HEK293 (cell line): ENCODE measurements around the gene SYT4.
A peak's percentile ranks its signal among the peaks of the same experiment; 100 is the strongest.

ENCODE experiments used
- CTCF ChIA-PET: fragments of 350-600 bp; formaldehyde crosslinking; extraction: SDS; loops from one replicate; lab custom pipeline; 2021; ENCODE audit warnings: antibody characterized with exemption; lab: Yijun Ruan, JAX
- POLR2A ChIA-PET: fragments of 300-600 bp; formaldehyde crosslinking; extraction: SDS; loops from one replicate; lab custom pipeline; 2020; ENCODE audit warnings: antibody characterized with exemption, inconsistent platforms; lab: Yijun Ruan, JAX
- H3K27ac ChIP-seq: fragments of 200-500 bp; sonication (Bioruptor generic); 2 replicates; pipeline ENCODE4 v1.5.1; 2014; ENCODE audit warnings: low read depth, low read length, control low read depth, inconsistent platforms; ENCODE audit errors: extremely low read depth
- H3K36me3 ChIP-seq, 2 experiments: fragments of 200-500 bp in 1 of 2; sonication (Bioruptor generic) in 1 of 2; 1 replicate in 1 of 2; 2 replicates in 1 of 2; pipeline ENCODE4 v1.5.1; 2014 to 2017; ENCODE audit warnings: inconsistent platforms in 2 of 2, low read length in 2 of 2; ENCODE audit not compliant: control insufficient read depth in 2 of 2, insufficient read depth in 1 of 2
- H3K4me1 ChIP-seq: fragments of 200-500 bp; sonication (Bioruptor generic); 2 replicates; pipeline ENCODE4 v1.5.1; 2014; ENCODE audit warnings: mild to moderate bottlenecking, low read length, inconsistent platforms; ENCODE audit not compliant: control insufficient read depth, insufficient read depth
- H3K4me3 ChIP-seq: 2 replicates; pipeline ENCODE4 v1.5.1; 2011; ENCODE audit warnings: low read depth, mild to moderate bottlenecking, control low read depth, low read length, moderate library complexity
- H3K9me3 ChIP-seq: fragments of 200-500 bp; sonication (Bioruptor generic); 2 replicates; pipeline ENCODE4 v1.5.1; 2014; ENCODE audit warnings: low read depth, low read length, inconsistent platforms; ENCODE audit not compliant: control insufficient read depth, insufficient read depth
- MEIS1 ChIP-seq: sonication (generic); formaldehyde crosslinking; IDR thresholded peaks from 2 replicates; pipeline ENCODE4 v1.8.1; 2022; ENCODE audit warnings: missing genetic modification reagents, mild to moderate bottlenecking, borderline replicate concordance
- MYNN ChIP-seq: fragments of 450-650 bp; formaldehyde crosslinking; IDR thresholded peaks from 2 replicates; pipeline ENCODE4 v1.5.1; 2016; ENCODE audit warnings: missing biosample characterization, missing genetic modification characterization, borderline replicate concordance
- OVOL3 ChIP-seq: fragments of 450-650 bp; formaldehyde crosslinking; IDR thresholded peaks from 2 replicates; pipeline ENCODE4 v1.5.1; 2016; ENCODE audit warnings: missing biosample characterization, missing genetic modification characterization
- PATZ1 ChIP-seq: fragments of 450-650 bp; formaldehyde crosslinking; IDR thresholded peaks from 2 replicates; pipeline ENCODE4 v1.5.1; 2016; ENCODE audit warnings: missing biosample characterization, missing genetic modification characterization
- RBAK ChIP-seq: fragments of 450-650 bp; formaldehyde crosslinking; IDR thresholded peaks from 2 replicates; pipeline ENCODE4 v1.5.1; 2016; ENCODE audit warnings: missing biosample characterization, missing genetic modification characterization
- SCRT1 ChIP-seq: fragments of 450-650 bp; formaldehyde crosslinking; IDR thresholded peaks from 2 replicates; pipeline ENCODE4 v1.5.1; 2016; ENCODE audit warnings: missing biosample characterization, missing genetic modification characterization, borderline replicate concordance
- SP3 ChIP-seq: fragments of 450-650 bp; formaldehyde crosslinking; IDR thresholded peaks from 2 replicates; pipeline ENCODE4 v1.5.1; 2016; ENCODE audit warnings: missing biosample characterization, missing genetic modification characterization
- ZBTB20 ChIP-seq: fragments of 450-650 bp; formaldehyde crosslinking; IDR thresholded peaks from 2 replicates; pipeline ENCODE4 v1.5.1; 2016; ENCODE audit warnings: missing biosample characterization, missing genetic modification characterization
- ZBTB44 ChIP-seq: fragments of 450-650 bp; IDR thresholded peaks from 2 replicates; pipeline ENCODE4 v1.5.1; 2018; ENCODE audit warnings: missing biosample characterization, mild to moderate bottlenecking, missing genetic modification characterization
- ZBTB6 ChIP-seq: fragments of 450-650 bp; formaldehyde crosslinking; IDR thresholded peaks from 2 replicates; pipeline ENCODE4 v1.5.1; 2017; ENCODE audit warnings: missing biosample characterization, missing genetic modification characterization
- ZBTB8A ChIP-seq: fragments of 450-650 bp; formaldehyde crosslinking; IDR thresholded peaks from 2 replicates; pipeline ENCODE4 v1.5.1; 2016; ENCODE audit warnings: missing biosample characterization, missing genetic modification characterization
- ZFHX2 ChIP-seq: fragments of 450-650 bp; formaldehyde crosslinking; conservative IDR thresholded peaks from 2 replicates; pipeline ENCODE4 v1.5.1; 2016; ENCODE audit warnings: missing biosample characterization, missing genetic modification characterization
- ZNF16 ChIP-seq: fragments of 450-650 bp; formaldehyde crosslinking; IDR thresholded peaks from 2 replicates; pipeline ENCODE4 v1.5.1; 2016; ENCODE audit warnings: low read depth, missing biosample characterization, missing genetic modification characterization
- ZNF23 ChIP-seq: fragments of 450-650 bp; formaldehyde crosslinking; IDR thresholded peaks from 2 replicates; pipeline ENCODE4 v1.5.1; 2016; ENCODE audit warnings: missing biosample characterization, missing genetic modification characterization, borderline replicate concordance
- ZNF280D ChIP-seq: fragments of 450-650 bp; formaldehyde crosslinking; IDR thresholded peaks from 2 replicates; pipeline ENCODE4 v1.5.1; 2016; ENCODE audit warnings: missing biosample characterization, missing genetic modification characterization
- ZNF292 ChIP-seq: fragments of 450-650 bp; formaldehyde crosslinking; IDR thresholded peaks from 2 replicates; pipeline ENCODE4 v1.5.1; 2016; ENCODE audit warnings: low read depth, missing biosample characterization, missing genetic modification characterization, borderline replicate concordance
- ZNF341 ChIP-seq: fragments of 450-650 bp; formaldehyde crosslinking; IDR thresholded peaks from 2 replicates; pipeline ENCODE4; 2016; ENCODE audit warnings: low read depth, missing biosample characterization, missing genetic modification characterization
- ZNF354C ChIP-seq: fragments of 450-650 bp; formaldehyde crosslinking; IDR thresholded peaks from 2 replicates; pipeline ENCODE4 v1.5.1; 2016; ENCODE audit warnings: missing biosample characterization, missing genetic modification characterization, low read depth, borderline replicate concordance
- ZNF362 ChIP-seq: fragments of 450-650 bp; formaldehyde crosslinking; IDR thresholded peaks from 2 replicates; pipeline ENCODE4 v1.5.1; 2016; ENCODE audit warnings: missing biosample characterization, missing genetic modification characterization
- ZNF366 ChIP-seq: fragments of 450-650 bp; formaldehyde crosslinking; conservative IDR thresholded peaks from 2 replicates; pipeline ENCODE4 v1.5.1; 2016; ENCODE audit warnings: missing biosample characterization, missing genetic modification characterization
- ZNF394 ChIP-seq: fragments of 450-650 bp; formaldehyde crosslinking; IDR thresholded peaks from 2 replicates; pipeline ENCODE4 v1.5.1; 2016; ENCODE audit warnings: missing biosample characterization, missing genetic modification characterization, mild to moderate bottlenecking, moderate library complexity, borderline replicate concordance
- ZNF488 ChIP-seq: fragments of 450-650 bp; formaldehyde crosslinking; IDR thresholded peaks from 2 replicates; pipeline ENCODE4 v1.5.1; 2016; ENCODE audit warnings: missing biosample characterization, missing genetic modification characterization
- ZNF621 ChIP-seq: fragments of 450-650 bp; formaldehyde crosslinking; IDR thresholded peaks from 2 replicates; pipeline ENCODE4 v1.5.1; 2017; ENCODE audit warnings: missing biosample characterization, missing genetic modification characterization
- ZNF658 ChIP-seq: fragments of 450-650 bp; formaldehyde crosslinking; IDR thresholded peaks from 2 replicates; pipeline ENCODE4; 2016; ENCODE audit warnings: missing biosample characterization, missing genetic modification characterization
- ZNF704 ChIP-seq: fragments of 450-650 bp; formaldehyde crosslinking; IDR thresholded peaks from 2 replicates; pipeline ENCODE4 v1.5.1; 2016; ENCODE audit warnings: missing biosample characterization, missing genetic modification characterization
- ZNF747 ChIP-seq: fragments of 450-650 bp; formaldehyde crosslinking; IDR thresholded peaks from 2 replicates; pipeline ENCODE4 v1.5.1; 2016; ENCODE audit warnings: missing biosample characterization, missing genetic modification characterization
- ZSCAN30 ChIP-seq: fragments of 450-650 bp; IDR thresholded peaks from 2 replicates; pipeline ENCODE4 v1.5.1; 2018; ENCODE audit warnings: missing biosample characterization, mild to moderate bottlenecking, missing genetic modification characterization, moderate library complexity

SYT4 gene

GRCh38 chr18:43277164-43277600, at the start of gene SYT4:
Gene SYT4, minus strand, starts transcription at chr18:43277490. Its CDS starts 209 bp downstream, at chr18:43277281.
- H3K4me3 ChIP-seq: peak within 1 kb of the TSS; percentile 18; the same call in 1 of the 2 replicates
- H3K4me1 ChIP-seq: peaks cover 2% of the 10 kb centered on the region; the same call in 1 of the 2 replicates
- no peaks in the 10 kb centered on the region for H3K9me3 ChIP-seq
- H3K36me3 ChIP-seq: no peaks in the 10 kb centered on the region
- POLR2A ChIA-PET: interaction anchor here (0.5 kb wide), 1 partner anchor 821 kb away, joined by 6 read pairs; no protein-coding TSS in a partner anchor
- CTCF ChIA-PET: interaction anchor here (0.5 to 0.6 kb wide), 3 partner anchors 548 to 1163 kb away, joined by 3 read pairs; no protein-coding TSS in a partner anchor
- H3K27ac ChIP-seq: no peak within 1 kb of the TSS
- TF ChIP-seq ZNF292 (tag by site-specific recombination): no peak
- TF ChIP-seq OVOL3 (tag by site-specific recombination): no peak
- no peak for TF ChIP-seq ZNF366 (tag by site-specific recombination)
- TF ChIP-seq PATZ1 (tag by site-specific recombination): no peak
- no peak for TF ChIP-seq ZNF658
- peak; percentile 36; the same call in 1 of the 2 replicates for TF ChIP-seq ZBTB20
- no peak for TF ChIP-seq ZNF621 (tag by site-specific recombination)
- no peak for TF ChIP-seq SP3 (tag by site-specific recombination)
- 0 out of 2 replicates have a peak, but pooled peaks have one; percentile 54 for TF ChIP-seq ZSCAN30 (tag by site-specific recombination)
- no peak for TF ChIP-seq ZNF341 (tag by site-specific recombination)
- TF ChIP-seq ZNF362 (tag by site-specific recombination): no peak
- TF ChIP-seq ZNF16 (tag by site-specific recombination): no peak
- TF ChIP-seq RBAK (tag by site-specific recombination): no peak
- no peak for TF ChIP-seq ZFHX2 (tag by site-specific recombination)
- no peak for TF ChIP-seq SCRT1 (tag by site-specific recombination)
- no peak for TF ChIP-seq ZNF280D (tag by site-specific recombination)
- TF ChIP-seq ZNF394: no peak
- TF ChIP-seq MYNN (tag by site-specific recombination): no peak
- TF ChIP-seq ZBTB6 (tag by site-specific recombination): peak; percentile 54; the same call in 1 of the 2 replicates
- TF ChIP-seq ZNF488 (tag by site-specific recombination): no peak
- TF ChIP-seq ZNF23: no peak
- TF ChIP-seq ZBTB44 (tag by site-specific recombination): no peak
- no peak for TF ChIP-seq MEIS1
- TF ChIP-seq ZNF704: no peak
- no peak for TF ChIP-seq ZNF354C (tag by site-specific recombination)
- TF ChIP-seq ZNF747 (tag by site-specific recombination): no peak
- TF ChIP-seq ZBTB8A (tag by site-specific recombination): no peak
